HFF-Myc (cell line): ENCODE measurements around the gene GGCT.
"Not testable (repeated sequence)": the region's sequence is repeated elsewhere in the genome, so short reads cannot be mapped to it uniquely, and the experiment has no call there.

Experiments
- DNase-seq: peaks from one replicate; pipeline ENCODE4 v3.0.0-alpha.2; 2011; ENCODE audit warnings: low read depth; ENCODE audit errors: extremely low read depth
- H3K4me3 ChIP-seq: replicated peaks from 2 replicates; pipeline ENCODE4 v1.5.1; 2011; ENCODE audit warnings: low read depth, mild to moderate bottlenecking, control low read depth, low read length
- CTCF ChIP-seq: IDR thresholded peaks from 2 replicates; pipeline ENCODE4 v1.5.1; 2012; ENCODE audit warnings: mild to moderate bottlenecking, low read depth, low read length, control low read depth; ENCODE audit errors: missing control alignments

The GGCT gene

GRCh38 chr7:30502470-30503251 is 2.0 kb downstream of the GGCT start:
- no peak for DNase-seq
- peak overlapping the region; percentile 91 for H3K4me3 ChIP-seq
- TF ChIP-seq CTCF: no peak

- no peak for DNase-seq
- no peak overlapping the region for H3K4me3 ChIP-seq
- no peak for TF ChIP-seq CTCF
These were observed 3.4 kb downstream of the GGCT start for GRCh38 chr7:30501264-30501663.

- H3K4me3 ChIP-seq: no peak overlapping the region
- DNase-seq: no peak
- TF ChIP-seq CTCF: no peak
These were observed 11.4 kb downstream of the GGCT start for GRCh38 chr7:30493228-30493627.

GRCh38 chr7:30491417-30491816 is 13.2 kb downstream of the GGCT start:
- TF ChIP-seq CTCF: no peak
- no peak overlapping the region for H3K4me3 ChIP-seq
- DNase-seq: no peak

- TF ChIP-seq CTCF: no peak
These were observed 17.3 kb downstream of the GGCT start for GRCh38 chr7:30487371-30487770.

GRCh38 chr7:30485667-30486066 is 19.0 kb downstream of the GGCT start:
- no peak overlapping the region for H3K4me3 ChIP-seq
- no peak for TF ChIP-seq CTCF
- DNase-seq: no peak

More at GRCh38 chr7:30487371-30487770, 17.3 kb downstream of the GGCT start:
- no peak for DNase-seq
- no peak overlapping the region for H3K4me3 ChIP-seq

- H3K4me3 ChIP-seq, DNase-seq: not testable (repeated sequence)
These were observed 23.2 kb downstream of the GGCT start for GRCh38 chr7:30481416-30481815.
